SK-N-SH (cell line): Measurements from ENCODE around the gene LTBP2.

Source experiments
- CHD2 ChIP-seq: fragments of 150-350 bp; IDR thresholded peaks from 2 replicates; pipeline ENCODE4 v1.6.1; 2018; ENCODE audit warnings: low read length; ENCODE audit not compliant: partially characterized antibody
- GATA2 ChIP-seq: sonication (generic); formaldehyde crosslinking; IDR thresholded peaks from 2 replicates; pipeline ENCODE4 v1.5.0; 2020; ENCODE audit warnings: mild to moderate bottlenecking, missing genetic modification reagents
- JUND ChIP-seq: IDR thresholded peaks from 2 replicates; pipeline ENCODE4 v1.4.0; 2012
- MXI1 ChIP-seq: IDR thresholded peaks from 2 replicates; pipeline ENCODE4 v1.6.1; 2012; ENCODE audit warnings: mild to moderate bottlenecking, low read depth, low read length, improper control_type of control experiment
- POLR2AphosphoS5 ChIP-seq: IDR thresholded peaks from 2 replicates; pipeline ENCODE4 v1.6.1; 2012; ENCODE audit warnings: low read depth, low read length
- RAD21 ChIP-seq: IDR thresholded peaks from 2 replicates; pipeline ENCODE4 v1.6.1; 2012; ENCODE audit warnings: mild to moderate bottlenecking, low read length
- TAF1 ChIP-seq: IDR thresholded peaks from 2 replicates; pipeline ENCODE4 v1.6.1; 2012; ENCODE audit warnings: low read depth, mild to moderate bottlenecking, low read length, moderate library complexity, borderline replicate concordance
- TCF12 ChIP-seq: IDR thresholded peaks from 2 replicates; pipeline ENCODE4 v1.4.0; 2012
- USF1 ChIP-seq: IDR thresholded peaks from 2 replicates; pipeline ENCODE4 v1.4.0; 2012; ENCODE audit warnings: low read depth, borderline replicate concordance
- YY1 ChIP-seq: IDR thresholded peaks from 2 replicates; pipeline ENCODE4 v1.4.0; 2012; ENCODE audit warnings: low read depth, mild to moderate bottlenecking
- TF ChIP-seq, protein P1 (sequence below): fragments of 200-600 bp; sonication (generic); IDR thresholded peaks from 2 replicates; pipeline ENCODE4 v1.6.1; 2017; ENCODE audit warnings: antibody characterized with exemption, mild to moderate bottlenecking, moderate library complexity
- TF ChIP-seq, protein P2 (sequence below): IDR thresholded peaks from 2 replicates; pipeline ENCODE4 v1.6.1; 2012; ENCODE audit warnings: mild to moderate bottlenecking, low read depth, low read length, moderate library complexity
- TF ChIP-seq, protein P3 (sequence below): IDR thresholded peaks from 2 replicates; pipeline ENCODE4 v1.4.0; 2012; ENCODE audit warnings: low read depth
- TF ChIP-seq, protein P4 (sequence below): IDR thresholded peaks from 2 replicates; pipeline ENCODE4; 2012

GRCh38 chr14:74563233-74563585, 48.8 kb downstream of the LTBP2 start:
- TF ChIP-seq, protein P1, sequence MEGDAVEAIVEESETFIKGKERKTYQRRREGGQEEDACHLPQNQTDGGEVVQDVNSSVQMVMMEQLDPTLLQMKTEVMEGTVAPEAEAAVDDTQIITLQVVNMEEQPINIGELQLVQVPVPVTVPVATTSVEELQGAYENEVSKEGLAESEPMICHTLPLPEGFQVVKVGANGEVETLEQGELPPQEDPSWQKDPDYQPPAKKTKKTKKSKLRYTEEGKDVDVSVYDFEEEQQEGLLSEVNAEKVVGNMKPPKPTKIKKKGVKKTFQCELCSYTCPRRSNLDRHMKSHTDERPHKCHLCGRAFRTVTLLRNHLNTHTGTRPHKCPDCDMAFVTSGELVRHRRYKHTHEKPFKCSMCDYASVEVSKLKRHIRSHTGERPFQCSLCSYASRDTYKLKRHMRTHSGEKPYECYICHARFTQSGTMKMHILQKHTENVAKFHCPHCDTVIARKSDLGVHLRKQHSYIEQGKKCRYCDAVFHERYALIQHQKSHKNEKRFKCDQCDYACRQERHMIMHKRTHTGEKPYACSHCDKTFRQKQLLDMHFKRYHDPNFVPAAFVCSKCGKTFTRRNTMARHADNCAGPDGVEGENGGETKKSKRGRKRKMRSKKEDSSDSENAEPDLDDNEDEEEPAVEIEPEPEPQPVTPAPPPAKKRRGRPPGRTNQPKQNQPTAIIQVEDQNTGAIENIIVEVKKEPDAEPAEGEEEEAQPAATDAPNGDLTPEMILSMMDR: no peak
- no peak for TF ChIP-seq TCF12
- TF ChIP-seq TAF1: no peak
- TF ChIP-seq, protein P2, sequence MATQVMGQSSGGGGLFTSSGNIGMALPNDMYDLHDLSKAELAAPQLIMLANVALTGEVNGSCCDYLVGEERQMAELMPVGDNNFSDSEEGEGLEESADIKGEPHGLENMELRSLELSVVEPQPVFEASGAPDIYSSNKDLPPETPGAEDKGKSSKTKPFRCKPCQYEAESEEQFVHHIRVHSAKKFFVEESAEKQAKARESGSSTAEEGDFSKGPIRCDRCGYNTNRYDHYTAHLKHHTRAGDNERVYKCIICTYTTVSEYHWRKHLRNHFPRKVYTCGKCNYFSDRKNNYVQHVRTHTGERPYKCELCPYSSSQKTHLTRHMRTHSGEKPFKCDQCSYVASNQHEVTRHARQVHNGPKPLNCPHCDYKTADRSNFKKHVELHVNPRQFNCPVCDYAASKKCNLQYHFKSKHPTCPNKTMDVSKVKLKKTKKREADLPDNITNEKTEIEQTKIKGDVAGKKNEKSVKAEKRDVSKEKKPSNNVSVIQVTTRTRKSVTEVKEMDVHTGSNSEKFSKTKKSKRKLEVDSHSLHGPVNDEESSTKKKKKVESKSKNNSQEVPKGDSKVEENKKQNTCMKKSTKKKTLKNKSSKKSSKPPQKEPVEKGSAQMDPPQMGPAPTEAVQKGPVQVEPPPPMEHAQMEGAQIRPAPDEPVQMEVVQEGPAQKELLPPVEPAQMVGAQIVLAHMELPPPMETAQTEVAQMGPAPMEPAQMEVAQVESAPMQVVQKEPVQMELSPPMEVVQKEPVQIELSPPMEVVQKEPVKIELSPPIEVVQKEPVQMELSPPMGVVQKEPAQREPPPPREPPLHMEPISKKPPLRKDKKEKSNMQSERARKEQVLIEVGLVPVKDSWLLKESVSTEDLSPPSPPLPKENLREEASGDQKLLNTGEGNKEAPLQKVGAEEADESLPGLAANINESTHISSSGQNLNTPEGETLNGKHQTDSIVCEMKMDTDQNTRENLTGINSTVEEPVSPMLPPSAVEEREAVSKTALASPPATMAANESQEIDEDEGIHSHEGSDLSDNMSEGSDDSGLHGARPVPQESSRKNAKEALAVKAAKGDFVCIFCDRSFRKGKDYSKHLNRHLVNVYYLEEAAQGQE: no peak
- TF ChIP-seq, protein P3, sequence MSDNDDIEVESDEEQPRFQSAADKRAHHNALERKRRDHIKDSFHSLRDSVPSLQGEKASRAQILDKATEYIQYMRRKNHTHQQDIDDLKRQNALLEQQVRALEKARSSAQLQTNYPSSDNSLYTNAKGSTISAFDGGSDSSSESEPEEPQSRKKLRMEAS: no peak
- TF ChIP-seq USF1: no peak
- no peak for TF ChIP-seq YY1
- no peak for TF ChIP-seq RAD21
- TF ChIP-seq POLR2AphosphoS5: no peak
- TF ChIP-seq JUND: no peak
- TF ChIP-seq MXI1: no peak
- TF ChIP-seq CHD2: no peak
- TF ChIP-seq, protein P4, sequence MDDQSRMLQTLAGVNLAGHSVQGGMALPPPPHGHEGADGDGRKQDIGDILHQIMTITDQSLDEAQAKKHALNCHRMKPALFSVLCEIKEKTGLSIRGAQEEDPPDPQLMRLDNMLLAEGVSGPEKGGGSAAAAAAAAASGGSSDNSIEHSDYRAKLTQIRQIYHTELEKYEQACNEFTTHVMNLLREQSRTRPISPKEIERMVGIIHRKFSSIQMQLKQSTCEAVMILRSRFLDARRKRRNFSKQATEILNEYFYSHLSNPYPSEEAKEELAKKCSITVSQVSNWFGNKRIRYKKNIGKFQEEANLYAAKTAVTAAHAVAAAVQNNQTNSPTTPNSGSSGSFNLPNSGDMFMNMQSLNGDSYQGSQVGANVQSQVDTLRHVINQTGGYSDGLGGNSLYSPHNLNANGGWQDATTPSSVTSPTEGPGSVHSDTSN: no peak
- TF ChIP-seq GATA2 (CRISPR knock-in tag): no peak
